K562 (cell line): ENCODE data around the gene FOXRED2. TPM values are rescaled to one million over a fixed set of nuclear protein-coding genes. Genes with fewer than 3 reads are reported as not detected.
A peak's percentile ranks its signal among the peaks of the same experiment; 100 is the strongest.

Experiments
- CC2D1A ChIP-seq: fragments of 450-650 bp; IDR thresholded peaks from 2 replicates; pipeline ENCODE4 v1.6.1; 2017; ENCODE audit warnings: mild to moderate bottlenecking
- CREB1 ChIP-seq, 2 experiments: sonication (generic) in 1 of 2; formaldehyde crosslinking in 1 of 2; IDR thresholded peaks; 2 replicates each; pipeline versions ENCODE4 v1.6.1 to v1.8.0; 2012 to 2022; ENCODE audit warnings: inconsistent platforms in 1 of 2, mild to moderate bottlenecking in 1 of 2, missing genetic modification reagents in 1 of 2, moderate library complexity in 1 of 2
- CTBP1 ChIP-seq: fragments of 450-650 bp; IDR thresholded peaks from 2 replicates; pipeline ENCODE4 v1.6.1; 2016; ENCODE audit warnings: borderline replicate concordance
- DACH1 ChIP-seq: fragments of 450-650 bp; IDR thresholded peaks from 2 replicates; pipeline ENCODE4 v1.6.1; 2018; ENCODE audit not compliant: partially characterized antibody
- E2F3 ChIP-seq: fragments of 250-450 bp; sonication (Bioruptor Pico); IDR thresholded peaks from 2 replicates; pipeline ENCODE4 v1.4.0; 2020; ENCODE audit warnings: mild to moderate bottlenecking
- FOXA3 ChIP-seq, 2 experiments: fragments of 450-650 bp in 1 of 2; sonication (generic) in 1 of 2; formaldehyde crosslinking; IDR thresholded peaks in 1 of 2; conservative IDR thresholded peaks in 1 of 2; 2 replicates each; pipeline versions ENCODE4 v1.4.0 to v1.8.0; 2020 to 2022; ENCODE audit warnings: mild to moderate bottlenecking in 2 of 2, missing genetic modification reagents in 1 of 2
- GABPB1 ChIP-seq: sonication (generic); formaldehyde crosslinking; IDR thresholded peaks from 2 replicates; pipeline ENCODE4 v1.8.0; 2022; ENCODE audit warnings: mild to moderate bottlenecking, missing genetic modification reagents
- KLF13 ChIP-seq: fragments of 450-650 bp; IDR thresholded peaks from 2 replicates; pipeline ENCODE4 v1.6.1; 2016; ENCODE audit warnings: missing genetic modification characterization, low read depth, mild to moderate bottlenecking, missing compliant biosample characterization, moderate library complexity, borderline replicate concordance
- MYBL2 ChIP-seq, 2 experiments: fragments of 450-650 bp in 1 of 2; sonication (generic) in 1 of 2; formaldehyde crosslinking in 1 of 2; IDR thresholded peaks; 2 replicates each; pipeline versions ENCODE4 v1.6.1 to v1.8.1; 2017 to 2022; ENCODE audit warnings: borderline replicate concordance in 1 of 2, inconsistent platforms in 1 of 2, low read depth in 1 of 2, mild to moderate bottlenecking in 1 of 2, missing genetic modification reagents in 1 of 2, moderate library complexity in 1 of 2
- NCOA1 ChIP-seq: fragments of 450-650 bp; IDR thresholded peaks from 2 replicates; pipeline ENCODE4 v1.6.1; 2016; ENCODE audit warnings: low read depth
- PHF20 ChIP-seq: fragments of 450-650 bp; IDR thresholded peaks from 2 replicates; pipeline ENCODE4 v1.6.1; 2018; ENCODE audit not compliant: partially characterized antibody
- RB1 ChIP-seq: fragments of 450-650 bp; IDR thresholded peaks from 2 replicates; pipeline ENCODE4 v1.6.1; 2017; ENCODE audit warnings: low read depth, mild to moderate bottlenecking
- RBFOX2 ChIP-seq: fragments of 200-400 bp; formaldehyde crosslinking; IDR thresholded peaks from 2 replicates; pipeline ENCODE4 v1.6.1; 2017; ENCODE audit warnings: low read depth, mild to moderate bottlenecking, low read length, moderate library complexity
- SP1 ChIP-seq: sonication (generic); formaldehyde crosslinking; IDR thresholded peaks from 2 replicates; pipeline ENCODE4 v1.8.1; 2022; ENCODE audit warnings: mild to moderate bottlenecking, missing genetic modification reagents
- ZFP36 ChIP-seq: fragments of 150-350 bp; IDR thresholded peaks from 2 replicates; pipeline ENCODE4 v1.6.1; 2018; ENCODE audit warnings: low read length, low read depth; ENCODE audit not compliant: partially characterized antibody
- ZNF41 ChIP-seq: fragments of 250-450 bp; sonication (Bioruptor Pico); conservative IDR thresholded peaks from 2 replicates; pipeline ENCODE4 v1.4.0; 2020; ENCODE audit warnings: mild to moderate bottlenecking
- polyA plus RNA-seq, 8 experiments: library from polyadenylated mRNA; depleted of rRNA in 4 of 8; stranded (reverse) in 5 of 8; unstranded in 3 of 8; fragments of >200 nt; fragmentation: Nextera tagmentation in 2 of 8; fragmentation: Illumina TruSeq in 1 of 8; extraction: Ambion mirVana in 2 of 8; extraction: Trizol in 1 of 8; gene quantifications; 2 replicates each; pipeline versions ENCODE4 v1.2.1 to v1.2.3, GENCODE V29; 2011 to 2014; ENCODE audit warnings: inconsistent platforms in 1 of 8, missing spikeins in 1 of 8
- total RNA-seq, 7 experiments: library from RNA; depleted of rRNA in 6 of 7; stranded (reverse); fragments of >200 nt in 6 of 7; fragmentation: Illumina TruSeq in 2 of 7; extraction: Trizol in 2 of 7; gene quantifications; 2 replicates each; pipeline versions ENCODE4 v1.2.1 to v1.2.3, GENCODE V29; 2011 to 2021; ENCODE audit warnings: low replicate concordance in 1 of 7
- TF ChIP-seq, protein P1 (sequence below): sonication (generic); formaldehyde crosslinking; IDR thresholded peaks from 2 replicates; pipeline ENCODE4 v1.8.0; 2022; ENCODE audit warnings: mild to moderate bottlenecking, missing genetic modification reagents
- TF ChIP-seq, protein P2 (sequence below), 2 experiments: fragments of 450-650 bp in 1 of 2; sonication (generic) in 1 of 2; formaldehyde crosslinking in 1 of 2; IDR thresholded peaks in 1 of 2; conservative IDR thresholded peaks in 1 of 2; 2 replicates each; pipeline versions ENCODE4 v1.6.1 to v1.8.1; 2016 to 2023; ENCODE audit warnings: mild to moderate bottlenecking in 2 of 2, moderate library complexity in 2 of 2, inconsistent platforms in 1 of 2, missing genetic modification reagents in 1 of 2
- TF ChIP-seq, protein P3 (sequence below): fragments of 450-650 bp; formaldehyde crosslinking; IDR thresholded peaks from 2 replicates; pipeline ENCODE4 v1.4.0; 2020; ENCODE audit warnings: mild to moderate bottlenecking, moderate library complexity
- TF ChIP-seq, protein P4 (sequence below): fragments of 250-450 bp; sonication (Bioruptor Pico); IDR thresholded peaks from 2 replicates; pipeline ENCODE4 v1.4.0; 2020
- TF ChIP-seq, protein P5 (sequence below): IDR thresholded peaks from 2 replicates; pipeline ENCODE4 v1.6.1; 2016; ENCODE audit warnings: missing genetic modification characterization, missing compliant biosample characterization

Gene FOXRED2
- total and polyA plus RNA-seq, 9 of the 15 experiments (the other 6 are each of a cell fraction or from before 2014, with no cell fraction given) = 2.8 to 48.4 (median 7.8) TPM

DNA sequence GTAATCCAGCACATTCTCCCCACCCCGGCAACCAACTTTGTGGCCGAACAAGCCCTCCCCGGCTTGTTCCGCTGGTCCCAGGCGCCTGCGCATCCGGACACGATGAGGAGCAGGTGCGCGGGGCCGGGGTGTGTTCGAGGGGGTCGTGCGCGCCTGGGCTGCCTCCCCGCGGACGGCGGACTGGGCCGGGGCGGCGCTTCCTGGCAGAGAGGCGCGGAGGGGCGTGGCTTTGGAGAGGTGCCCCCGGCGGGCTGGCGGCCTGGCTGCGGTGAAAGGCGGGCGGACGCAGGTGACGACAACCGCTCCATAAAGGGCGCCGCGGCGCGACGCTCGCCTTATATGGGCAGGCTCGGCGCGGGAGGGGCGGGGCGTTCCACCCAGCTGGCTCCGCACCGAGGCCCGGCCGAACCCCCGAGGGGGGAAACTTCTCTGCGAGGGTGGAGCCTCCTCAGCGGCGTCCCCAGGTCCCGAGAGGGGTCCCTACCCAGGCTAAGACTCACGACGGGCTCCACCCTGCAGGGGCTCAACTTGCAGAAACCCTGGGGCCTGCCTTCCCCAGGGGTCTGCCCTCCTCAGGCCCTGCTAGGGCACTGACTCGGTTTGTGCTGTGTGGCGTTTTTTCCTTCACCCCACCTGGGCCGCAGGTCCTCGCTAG lies 51.8 kb downstream of the FOXRED2 start (continued):
- TF ChIP-seq NCOA1 (no peak), SP1 (CRISPR knock-in tag) (peak; percentile 90), DACH1 (peak; percentile 72), MYBL2 (IDR thresholded peaks at IDR 0.05; ENCODE audit: low read depth) (no peak), MYBL2 (CRISPR knock-in tag; IDR thresholded peaks at IDR 0.05; ENCODE audit: borderline replicate concordance) (no peak), ZFP36 (peak; percentile 84), CREB1 (IDR thresholded peaks at IDR 0.05) (peak; percentile 42; the same call in 1 of the 2 replicates), CREB1 (CRISPR knock-in tag; IDR thresholded peaks at IDR 0.05) (no peak), E2F3 (no peak), ZNF41 (no peak), CTBP1 (peak; percentile 99), CC2D1A (peak; percentile 96), RBFOX2 (peak; percentile 95), PHF20 (peak; percentile 59), RB1 (peak; percentile 84), FOXA3 (CRISPR knock-in tag; conservative IDR thresholded peaks at IDR 0.05 in 1 of 2, IDR thresholded peaks at IDR 0.05 in 1 of 2) (peak in 1 of 2 experiments; percentile 45; a peak in 1 of 4 replicates), KLF13 (tag) (peak; percentile 56; the same call in 1 of the 2 replicates), GABPB1 (CRISPR knock-in tag) (peak; percentile 82)
- TF ChIP-seq, protein P1, sequence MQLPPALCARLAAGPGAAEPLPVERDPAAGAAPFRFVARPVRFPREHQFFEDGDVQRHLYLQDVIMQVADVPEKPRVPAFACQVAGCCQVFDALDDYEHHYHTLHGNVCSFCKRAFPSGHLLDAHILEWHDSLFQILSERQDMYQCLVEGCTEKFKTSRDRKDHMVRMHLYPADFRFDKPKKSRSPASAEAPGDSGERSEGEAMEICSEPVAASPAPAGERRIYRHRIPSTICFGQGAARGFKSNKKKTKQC (CRISPR knock-in tag) = peak; percentile 85; the same call in 1 of the 2 replicates
- TF ChIP-seq, protein P2, sequence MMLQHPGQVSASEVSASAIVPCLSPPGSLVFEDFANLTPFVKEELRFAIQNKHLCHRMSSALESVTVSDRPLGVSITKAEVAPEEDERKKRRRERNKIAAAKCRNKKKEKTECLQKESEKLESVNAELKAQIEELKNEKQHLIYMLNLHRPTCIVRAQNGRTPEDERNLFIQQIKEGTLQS (IDR thresholded peaks at IDR 0.05) = no peak
- TF ChIP-seq, protein P2 (CRISPR knock-in tag; conservative IDR thresholded peaks at IDR 0.05) = no peak
- TF ChIP-seq, protein P3, sequence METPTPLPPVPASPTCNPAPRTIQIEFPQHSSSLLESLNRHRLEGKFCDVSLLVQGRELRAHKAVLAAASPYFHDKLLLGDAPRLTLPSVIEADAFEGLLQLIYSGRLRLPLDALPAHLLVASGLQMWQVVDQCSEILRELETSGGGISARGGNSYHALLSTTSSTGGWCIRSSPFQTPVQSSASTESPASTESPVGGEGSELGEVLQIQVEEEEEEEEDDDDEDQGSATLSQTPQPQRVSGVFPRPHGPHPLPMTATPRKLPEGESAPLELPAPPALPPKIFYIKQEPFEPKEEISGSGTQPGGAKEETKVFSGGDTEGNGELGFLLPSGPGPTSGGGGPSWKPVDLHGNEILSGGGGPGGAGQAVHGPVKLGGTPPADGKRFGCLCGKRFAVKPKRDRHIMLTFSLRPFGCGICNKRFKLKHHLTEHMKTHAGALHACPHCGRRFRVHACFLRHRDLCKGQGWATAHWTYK = no peak
- TF ChIP-seq, protein P4, sequence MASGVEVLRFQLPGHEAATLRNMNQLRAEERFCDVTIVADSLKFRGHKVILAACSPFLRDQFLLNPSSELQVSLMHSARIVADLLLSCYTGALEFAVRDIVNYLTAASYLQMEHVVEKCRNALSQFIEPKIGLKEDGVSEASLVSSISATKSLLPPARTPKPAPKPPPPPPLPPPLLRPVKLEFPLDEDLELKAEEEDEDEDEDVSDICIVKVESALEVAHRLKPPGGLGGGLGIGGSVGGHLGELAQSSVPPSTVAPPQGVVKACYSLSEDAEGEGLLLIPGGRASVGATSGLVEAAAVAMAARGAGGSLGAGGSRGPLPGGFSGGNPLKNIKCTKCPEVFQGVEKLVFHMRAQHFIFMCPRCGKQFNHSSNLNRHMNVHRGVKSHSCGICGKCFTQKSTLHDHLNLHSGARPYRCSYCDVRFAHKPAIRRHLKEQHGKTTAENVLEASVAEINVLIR (CRISPR knock-in tag) = peak; percentile 23; the same call in 1 of the 2 replicates
- TF ChIP-seq, protein P5, sequence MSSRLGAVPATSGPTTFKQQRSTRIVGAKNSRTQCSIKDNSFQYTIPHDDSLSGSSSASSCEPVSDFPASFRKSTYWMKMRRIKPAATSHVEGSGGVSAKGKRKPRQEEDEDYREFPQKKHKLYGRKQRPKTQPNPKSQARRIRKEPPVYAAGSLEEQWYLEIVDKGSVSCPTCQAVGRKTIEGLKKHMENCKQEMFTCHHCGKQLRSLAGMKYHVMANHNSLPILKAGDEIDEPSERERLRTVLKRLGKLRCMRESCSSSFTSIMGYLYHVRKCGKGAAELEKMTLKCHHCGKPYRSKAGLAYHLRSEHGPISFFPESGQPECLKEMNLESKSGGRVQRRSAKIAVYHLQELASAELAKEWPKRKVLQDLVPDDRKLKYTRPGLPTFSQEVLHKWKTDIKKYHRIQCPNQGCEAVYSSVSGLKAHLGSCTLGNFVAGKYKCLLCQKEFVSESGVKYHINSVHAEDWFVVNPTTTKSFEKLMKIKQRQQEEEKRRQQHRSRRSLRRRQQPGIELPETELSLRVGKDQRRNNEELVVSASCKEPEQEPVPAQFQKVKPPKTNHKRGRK (tag) = no peak
